ENCODE measurements around the gene FAM9C.

FAM9C gene

DNA sequence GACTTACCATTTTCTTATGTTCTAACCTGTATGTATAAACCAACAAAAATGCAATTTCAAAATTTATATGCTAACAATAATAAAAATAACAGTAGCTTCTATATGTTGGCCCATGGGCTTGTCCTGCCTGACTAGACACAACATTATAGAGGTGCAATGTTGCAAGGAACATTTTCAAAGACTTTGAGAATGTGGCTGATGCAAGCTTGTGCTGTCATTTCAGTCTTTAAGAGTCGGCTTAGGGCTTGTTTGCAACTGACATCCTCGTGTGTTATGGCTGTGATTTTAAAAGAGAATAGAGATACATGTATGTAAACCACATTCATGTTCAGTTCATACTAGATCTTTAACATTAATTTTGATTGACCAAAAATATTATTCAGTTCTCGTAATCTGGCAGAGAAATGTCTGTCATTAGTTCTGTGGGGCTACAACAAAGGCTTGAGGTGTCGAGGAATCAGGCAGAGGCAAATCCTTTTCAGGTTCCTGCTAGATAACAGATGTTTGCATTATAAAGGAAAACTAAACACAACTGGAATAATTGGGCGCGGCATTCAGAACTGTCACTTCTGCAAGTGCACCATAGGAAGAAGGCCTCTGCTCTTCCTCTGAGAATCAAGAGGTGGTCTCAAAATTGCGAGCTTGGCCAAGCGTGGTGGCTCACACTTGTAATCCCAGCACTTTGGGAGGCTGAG is 56.4 kb downstream of the FAM9C start:
- no peak overlapping the region for H3K4me3 ChIP-seq (replicated peaks; ENCODE audit: low read depth, low read length)
- TF ChIP-seq, protein P1, sequence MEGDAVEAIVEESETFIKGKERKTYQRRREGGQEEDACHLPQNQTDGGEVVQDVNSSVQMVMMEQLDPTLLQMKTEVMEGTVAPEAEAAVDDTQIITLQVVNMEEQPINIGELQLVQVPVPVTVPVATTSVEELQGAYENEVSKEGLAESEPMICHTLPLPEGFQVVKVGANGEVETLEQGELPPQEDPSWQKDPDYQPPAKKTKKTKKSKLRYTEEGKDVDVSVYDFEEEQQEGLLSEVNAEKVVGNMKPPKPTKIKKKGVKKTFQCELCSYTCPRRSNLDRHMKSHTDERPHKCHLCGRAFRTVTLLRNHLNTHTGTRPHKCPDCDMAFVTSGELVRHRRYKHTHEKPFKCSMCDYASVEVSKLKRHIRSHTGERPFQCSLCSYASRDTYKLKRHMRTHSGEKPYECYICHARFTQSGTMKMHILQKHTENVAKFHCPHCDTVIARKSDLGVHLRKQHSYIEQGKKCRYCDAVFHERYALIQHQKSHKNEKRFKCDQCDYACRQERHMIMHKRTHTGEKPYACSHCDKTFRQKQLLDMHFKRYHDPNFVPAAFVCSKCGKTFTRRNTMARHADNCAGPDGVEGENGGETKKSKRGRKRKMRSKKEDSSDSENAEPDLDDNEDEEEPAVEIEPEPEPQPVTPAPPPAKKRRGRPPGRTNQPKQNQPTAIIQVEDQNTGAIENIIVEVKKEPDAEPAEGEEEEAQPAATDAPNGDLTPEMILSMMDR (IDR thresholded peaks at IDR 0.05; ENCODE audit: low read length, missing control alignments): no peak

GRCh38 chrX:12987340-12987739 is 57.1 kb downstream of the FAM9C start:
- no peak overlapping the region for H3K4me3 ChIP-seq (replicated peaks; ENCODE audit: low read depth, low read length)
- TF ChIP-seq, protein P1 (IDR thresholded peaks at IDR 0.05; ENCODE audit: low read length, missing control alignments): no peak
- no peak for DNase-seq (ENCODE audit: low read depth)

More for the DNA sequence above, 56.4 kb downstream of the FAM9C start:
- DNase-seq (ENCODE audit: low read depth): no peak

GRCh38 chrX:12986886-12987285 is 57.5 kb downstream of the FAM9C start:
- no peak overlapping the region for H3K4me3 ChIP-seq (replicated peaks; ENCODE audit: low read depth, low read length)
- TF ChIP-seq, protein P1 (IDR thresholded peaks at IDR 0.05; ENCODE audit: low read length, missing control alignments): no peak
- peak; percentile 75 for DNase-seq (ENCODE audit: low read depth)

DNA sequence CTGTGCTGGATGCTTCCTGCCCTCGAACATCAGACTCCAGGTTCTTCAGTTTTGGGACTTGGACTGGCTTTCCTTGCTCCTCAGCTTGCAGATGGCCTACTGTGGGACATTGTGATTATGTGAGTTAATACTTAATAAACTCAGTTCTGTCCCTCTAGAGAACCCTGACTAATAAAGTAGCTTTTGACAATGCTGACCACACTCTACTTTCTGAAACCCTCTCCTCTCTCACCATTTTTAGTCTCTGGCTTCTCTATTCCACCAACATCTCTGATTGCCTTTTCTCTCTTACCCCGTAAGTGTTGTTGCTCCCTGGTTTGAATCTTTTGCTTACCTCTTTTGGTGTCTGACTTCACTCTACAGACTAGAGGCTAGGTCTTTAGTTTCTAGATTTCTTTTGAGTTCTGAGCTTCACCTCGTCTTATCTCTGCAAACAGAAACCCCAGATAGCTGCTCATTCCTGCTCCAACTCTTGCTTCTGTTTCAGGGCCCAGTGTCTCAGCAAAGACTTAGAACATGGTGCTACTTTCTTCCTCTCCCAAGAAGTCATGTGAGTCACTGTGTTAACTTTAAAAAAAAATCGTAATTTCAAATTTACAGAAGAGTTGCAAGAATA is 58.1 kb downstream of the FAM9C start:
- TF ChIP-seq, protein P1 (IDR thresholded peaks at IDR 0.05; ENCODE audit: low read length, missing control alignments): no peak
- no peak overlapping the region for H3K4me3 ChIP-seq (replicated peaks; ENCODE audit: low read depth, low read length)
- DNase-seq (ENCODE audit: low read depth): no peak

Data from fibroblast of pulmonary artery (primary cell).